ENCODE measurements around the gene CPA5.

- TF ChIP-seq EP300 (IDR thresholded peaks at IDR 0.05; ENCODE audit: borderline replicate concordance in 1 of 2, control insufficient read depth in 1 of 2, low read depth in 2 of 2, low read length in 2 of 2): no peak
- no peak for TF ChIP-seq POLR2AphosphoS5 (IDR thresholded peaks at IDR 0.05; ENCODE audit: low read length)
- no peak for TF ChIP-seq CTCF (IDR thresholded peaks at IDR 0.05 in 2 of 3, conservative IDR thresholded peaks at IDR 0.05 in 1 of 3; ENCODE audit: control insufficient read depth in 2 of 3, extremely low read depth in 1 of 3, insufficient read depth in 1 of 3, low read depth in 3 of 3, low read length in 3 of 3)
- TF ChIP-seq CEBPB (IDR thresholded peaks at IDR 0.05; ENCODE audit: borderline replicate concordance in 1 of 2, low read depth in 2 of 2, low read length in 2 of 2): no peak
- TF ChIP-seq LARP7 (IDR thresholded peaks at IDR 0.05): no peak
- TF ChIP-seq TCF12 (IDR thresholded peaks at IDR 0.05; ENCODE audit: low read depth, low read length): no peak
- no peak for TF ChIP-seq ZNF592 (IDR thresholded peaks at IDR 0.05)
- no peak for TF ChIP-seq EGR1 (IDR thresholded peaks at IDR 0.05; ENCODE audit: borderline replicate concordance in 1 of 2, low read depth in 2 of 2, low read length in 2 of 2)
Measured at GRCh38 chr7:130299866-130300265, 44.8 kb upstream of the CPA5 start.

Data from GM12878 (cell line).